DOHH2 (cell line): ENCODE results near the gene MBOAT1.

Experiments used
- H3F3A ChIP-seq: fragments of 200-600 bp; sonication (generic), shearing (Covaris generic); 2 replicates; pipeline ENCODE4 v1.6.0; 2016; ENCODE audit warnings: antibody characterized with exemption, mild to moderate bottlenecking; ENCODE audit not compliant: control insufficient read depth, insufficient read depth
- H3K27ac ChIP-seq: fragments of 200-600 bp; sonication (generic); 2 replicates; pipeline ENCODE4 v1.5.1; 2014; ENCODE audit warnings: low read depth, mild to moderate bottlenecking, low read length, moderate library complexity
- H3K27me3 ChIP-seq: fragments of 200-600 bp; sonication (generic); 2 replicates; pipeline ENCODE4 v1.6.1; 2014; ENCODE audit warnings: mild to moderate bottlenecking, low read length, mixed read lengths; ENCODE audit not compliant: control insufficient read depth
- H3K36me3 ChIP-seq: fragments of 200-600 bp; sonication (generic); 2 replicates; pipeline ENCODE4 v1.6.1; 2014; ENCODE audit warnings: mild to moderate bottlenecking, low read length, moderate library complexity, mixed read lengths; ENCODE audit not compliant: control insufficient read depth
- H3K4me1 ChIP-seq: fragments of 200-600 bp; sonication (generic); 2 replicates; pipeline ENCODE4 v1.6.1; 2014; ENCODE audit warnings: mild to moderate bottlenecking, low read length, mixed read lengths; ENCODE audit not compliant: control insufficient read depth
- H3K4me2 ChIP-seq: fragments of 200-600 bp; sonication (generic); 2 replicates; pipeline ENCODE4 v1.6.0; 2014; ENCODE audit warnings: mild to moderate bottlenecking, low read length, moderate library complexity
- H3K4me3 ChIP-seq: fragments of 200-600 bp; sonication (generic); 2 replicates; pipeline ENCODE4 v1.5.1; 2014; ENCODE audit warnings: mild to moderate bottlenecking, low read length, mixed read lengths
- H3K79me2 ChIP-seq: fragments of 200-600 bp; sonication (generic); 2 replicates; pipeline ENCODE4 v1.6.1; 2014; ENCODE audit warnings: mild to moderate bottlenecking, low read length, mixed read lengths; ENCODE audit not compliant: control insufficient read depth
- H3K9me2 ChIP-seq: fragments of 200-600 bp; sonication (generic); replicated peaks from 2 replicates; pipeline ENCODE4 v1.6.1; 2014; ENCODE audit warnings: mild to moderate bottlenecking, low read length, mixed read lengths; ENCODE audit not compliant: control insufficient read depth
- H3K9me3 ChIP-seq: fragments of 200-600 bp; sonication (generic); 2 replicates; pipeline ENCODE4 v1.6.1; 2014; ENCODE audit warnings: antibody characterized with exemption, low read length, mixed read lengths; ENCODE audit not compliant: control insufficient read depth, insufficient read depth
- H4K20me1 ChIP-seq: fragments of 200-600 bp; sonication (generic); 2 replicates; pipeline ENCODE4 v1.6.0; 2014; ENCODE audit warnings: low read depth, mild to moderate bottlenecking, antibody characterized with exemption, low read length, moderate library complexity; ENCODE audit not compliant: control insufficient read depth, insufficient read depth
- CTCF ChIP-seq: fragments of 200-600 bp; sonication (generic); IDR thresholded peaks from one replicate; pipeline ENCODE4 v1.5.1; 2014; ENCODE audit warnings: antibody characterized with exemption, mild to moderate bottlenecking, low read depth, low read length; ENCODE audit not compliant: poor library complexity, severe bottlenecking
- EZH2phosphoT487 ChIP-seq: fragments of 200-600 bp; sonication (generic); IDR thresholded peaks from 2 replicates; pipeline ENCODE4 v1.6.1; 2017; ENCODE audit warnings: borderline replicate concordance, mild to moderate bottlenecking, antibody characterized with exemption, low read length, moderate library complexity, mixed read lengths

The MBOAT1 gene

GRCh38 chr6:20098267-20098876 is 113.9 kb downstream of the MBOAT1 start:
- Histone ChIP-seq H3K4me3 (no peak overlapping the region), H3K27ac (no peak overlapping the region), H3K36me3 (no peaks in the 10 kb centered on the region), H3K9me2 (no peaks in the 10 kb centered on the region), H4K20me1 (no peaks in the 10 kb centered on the region), H3F3A (no peaks in the 10 kb centered on the region), H3K79me2 (no peaks in the 10 kb centered on the region), H3K27me3 (no peaks in the 10 kb centered on the region), H3K4me2 (no peak overlapping the region), H3K9me3 (no peaks in the 10 kb centered on the region), H3K4me1 (no peaks in the 10 kb centered on the region)
- TF ChIP-seq EZH2phosphoT487, result no peak
- TF ChIP-seq CTCF, result no peak

- Histone ChIP-seq H3K27me3 (peaks cover 3% of the 10 kb centered on the region; the same call in 1 of the 2 replicates), H3K9me3 (no peaks in the 10 kb centered on the region)
Observed at GRCh38 chr6:20096536-20096935, 115.7 kb downstream of the MBOAT1 start.

DNA sequence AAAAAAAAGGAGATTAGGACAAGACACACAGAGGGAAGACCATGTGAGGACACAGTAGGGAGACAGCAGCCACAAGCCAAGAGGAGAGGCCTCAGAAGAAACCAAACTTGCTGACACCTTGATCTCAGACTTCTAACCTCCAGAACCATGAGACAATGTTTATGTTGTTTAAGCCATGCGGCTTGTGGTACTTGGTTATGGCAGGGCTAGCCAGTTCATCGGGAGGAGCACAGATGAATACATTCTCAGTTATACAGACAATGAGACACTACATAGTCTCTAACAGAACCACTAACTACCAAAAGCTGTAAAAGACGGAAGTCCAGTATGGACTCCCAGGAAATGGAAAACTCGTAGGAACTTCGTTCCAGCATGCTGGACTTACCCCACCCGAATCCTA is 116.8 kb downstream of the MBOAT1 start:
- H3K36me3 ChIP-seq, result no peaks in the 10 kb centered on the region
- H3K4me3 ChIP-seq, result no peak overlapping the region
- no peaks in the 10 kb centered on the region for H3K9me2 ChIP-seq
- no peak overlapping the region for H3K4me2 ChIP-seq
- no peaks in the 10 kb centered on the region for H3K4me1 ChIP-seq
- no peaks in the 10 kb centered on the region for H3F3A ChIP-seq
- peaks cover 3% of the 10 kb centered on the region; the same call in 1 of the 2 replicates for H3K27me3 ChIP-seq
- no peak overlapping the region for H3K27ac ChIP-seq
- TF ChIP-seq EZH2phosphoT487, result no peak
- no peak for TF ChIP-seq CTCF
- H4K20me1 ChIP-seq, result no peaks in the 10 kb centered on the region
- no peaks in the 10 kb centered on the region for H3K79me2 ChIP-seq
- H3K9me3 ChIP-seq, result no peaks in the 10 kb centered on the region

More at GRCh38 chr6:20096536-20096935, 115.7 kb downstream of the MBOAT1 start:
- no peaks in the 10 kb centered on the region for H3K4me1 ChIP-seq
- H3K4me3 ChIP-seq, result no peak overlapping the region
- no peak overlapping the region for H3K4me2 ChIP-seq
- H3K36me3 ChIP-seq, result no peaks in the 10 kb centered on the region
- no peaks in the 10 kb centered on the region for H3F3A ChIP-seq
- H4K20me1 ChIP-seq, result no peaks in the 10 kb centered on the region
- no peaks in the 10 kb centered on the region for H3K79me2 ChIP-seq
- no peak overlapping the region for H3K27ac ChIP-seq
- no peak for TF ChIP-seq CTCF
- no peak for TF ChIP-seq EZH2phosphoT487
- H3K9me2 ChIP-seq, result no peaks in the 10 kb centered on the region
